ENCODE measurements around the gene KIF1C.

KIF1C gene

DNA sequence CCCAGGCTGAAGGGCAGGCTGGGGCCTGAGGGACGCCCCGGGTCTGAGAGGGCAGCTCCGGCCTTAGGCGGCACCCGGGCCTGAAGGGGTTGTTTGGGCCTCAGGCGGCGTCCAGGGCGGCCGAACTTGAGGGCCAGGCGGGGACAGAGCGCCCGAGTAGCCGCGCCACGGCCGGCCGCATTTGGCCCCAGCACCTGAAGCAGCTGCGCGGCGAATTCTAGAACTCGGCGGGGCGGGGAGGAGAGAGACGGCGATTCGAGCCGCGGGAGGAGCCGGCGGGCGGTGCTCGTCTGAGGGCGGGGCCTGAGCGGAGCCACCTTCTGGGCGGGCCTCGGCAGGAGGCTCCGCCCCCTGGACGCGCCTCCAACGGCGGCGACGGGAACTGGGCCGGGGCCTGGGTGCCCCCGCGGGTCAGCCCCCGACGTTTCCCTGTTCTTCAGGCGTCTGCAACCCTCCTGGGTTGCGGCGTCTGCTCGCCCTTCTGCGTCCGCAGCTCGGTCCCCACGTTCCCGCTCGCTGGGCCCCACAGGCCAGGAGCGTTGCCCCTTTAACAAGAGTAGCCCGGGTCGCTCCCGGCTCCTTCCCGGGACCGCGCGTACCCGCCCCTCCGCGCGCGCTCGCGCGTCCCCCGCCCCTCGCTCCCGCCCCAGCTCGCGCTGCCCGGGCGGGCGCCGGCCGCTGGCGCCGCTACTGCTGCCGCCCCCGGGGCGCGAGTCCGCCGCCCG is at the start of gene KIF1C, which contains the start of gene INCA1:
TSS of gene KIF1C (plus strand) at position 649 of the 725 bp plus-strand sequence. CDS start 2,297 bp downstream, outside the sequence.
TSS of gene INCA1 (minus strand) at position 221 of the 725 bp plus-strand sequence. CDS start 3,085 bp downstream, outside the sequence.
- DNase-seq (ENCODE audit: low read depth, low spot score): peak; percentile 95

DNA sequence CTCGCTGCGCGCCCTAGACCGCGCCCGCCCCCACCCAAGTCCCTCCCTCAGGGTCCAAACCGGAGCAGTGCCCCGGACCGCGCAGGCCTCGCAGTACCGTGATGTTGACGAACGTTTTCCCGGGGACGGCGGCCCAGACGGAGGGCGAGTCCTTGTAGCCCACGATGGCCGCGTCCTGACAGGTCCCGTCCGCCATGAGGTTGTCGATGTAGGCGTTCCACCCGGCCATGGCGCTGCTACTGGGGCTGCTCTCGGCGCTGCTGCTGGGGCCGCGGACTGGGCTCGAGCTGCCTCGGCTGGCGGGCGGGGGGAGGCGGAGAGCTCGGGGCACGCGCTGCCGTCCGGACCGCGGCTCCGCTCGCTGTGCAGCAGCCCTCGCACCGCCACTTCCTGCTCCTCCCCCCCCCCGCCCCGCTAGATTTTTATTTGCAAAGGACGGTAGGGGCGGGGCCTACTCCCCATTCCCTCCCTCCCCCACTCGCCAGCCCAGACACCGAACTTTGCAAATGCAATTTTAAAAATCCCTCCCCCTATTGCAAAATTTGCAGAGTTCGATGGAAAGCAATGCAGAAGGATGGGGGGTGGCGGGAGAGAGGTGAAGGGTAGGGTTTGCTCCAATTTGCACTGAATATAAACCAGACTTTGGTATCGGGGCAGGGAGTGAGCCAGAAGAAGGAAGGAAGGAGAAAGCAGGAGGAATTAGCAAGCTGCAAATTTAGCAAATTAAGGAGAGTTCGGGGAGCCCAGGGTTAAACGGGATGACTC is 49.4 kb upstream of the KIF1C start, which contains the start of gene PFN1:
TSS of gene PFN1 (minus strand) at position 365 of the 765 bp plus-strand sequence. CDS start at position 229, 136 bp downstream.
- DNase-seq (ENCODE audit: low read depth, low spot score): peak; percentile 82

DNA sequence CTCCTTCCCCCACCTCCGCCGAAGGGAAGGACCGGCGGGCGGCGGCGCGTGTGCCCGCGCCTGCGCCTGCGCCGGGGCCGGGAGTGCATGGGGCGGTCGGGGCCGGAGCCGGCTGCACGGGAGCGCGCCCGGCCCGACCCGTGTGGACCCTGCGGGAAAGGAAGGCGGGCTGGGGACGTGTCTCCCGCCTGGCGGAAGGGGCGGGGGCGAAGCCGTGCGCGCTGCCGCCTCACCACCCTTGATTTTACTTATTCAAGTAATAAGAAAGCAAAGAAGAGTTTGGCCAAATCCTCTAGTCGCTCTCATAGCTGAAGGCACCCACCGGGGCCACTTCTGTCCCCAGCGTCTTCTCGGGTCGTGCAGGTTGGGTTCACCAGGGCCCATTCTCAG is 48.8 kb upstream of the KIF1C start:
- peak; percentile 94 for DNase-seq (ENCODE audit: low read depth, low spot score)

DNA sequence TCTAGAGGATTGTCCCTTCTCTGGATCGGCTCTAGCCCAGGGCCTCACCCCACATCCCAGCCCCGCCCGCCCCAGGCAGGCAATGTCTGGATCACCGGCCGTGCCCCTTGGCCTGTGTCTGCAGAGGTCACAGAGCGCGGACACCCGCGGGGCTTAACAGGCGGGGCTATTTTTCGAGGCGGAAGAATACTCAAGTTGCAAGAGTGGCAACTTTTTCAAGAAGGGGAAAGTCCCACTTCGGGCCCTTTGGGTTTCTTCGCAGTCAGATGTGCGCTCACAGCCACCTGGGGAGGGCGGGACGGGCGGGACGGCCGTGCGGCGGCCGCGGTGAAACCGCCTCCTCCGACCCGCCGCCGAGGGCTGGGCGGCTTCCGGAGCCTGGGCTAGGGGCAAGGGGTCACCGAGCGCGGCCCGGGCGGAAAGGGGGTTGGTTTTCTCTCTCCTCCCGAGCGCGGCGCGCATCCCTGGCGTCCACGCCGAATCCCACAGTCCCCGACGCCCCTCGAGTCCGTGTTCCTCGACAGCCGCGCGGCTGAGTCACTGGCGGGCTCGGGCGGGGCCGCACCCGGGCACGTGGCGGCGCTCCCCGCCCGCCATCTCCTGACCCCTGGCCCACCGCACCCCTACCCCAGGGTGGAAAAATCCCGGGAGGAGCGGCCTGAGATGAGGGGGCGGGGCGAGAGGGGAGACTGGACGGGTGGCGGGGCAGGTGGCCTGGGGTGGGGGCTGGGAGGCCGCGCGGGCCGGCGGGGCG is 48.3 kb upstream of the KIF1C start:
- DNase-seq (ENCODE audit: low read depth, low spot score): peak; percentile 92

DNA sequence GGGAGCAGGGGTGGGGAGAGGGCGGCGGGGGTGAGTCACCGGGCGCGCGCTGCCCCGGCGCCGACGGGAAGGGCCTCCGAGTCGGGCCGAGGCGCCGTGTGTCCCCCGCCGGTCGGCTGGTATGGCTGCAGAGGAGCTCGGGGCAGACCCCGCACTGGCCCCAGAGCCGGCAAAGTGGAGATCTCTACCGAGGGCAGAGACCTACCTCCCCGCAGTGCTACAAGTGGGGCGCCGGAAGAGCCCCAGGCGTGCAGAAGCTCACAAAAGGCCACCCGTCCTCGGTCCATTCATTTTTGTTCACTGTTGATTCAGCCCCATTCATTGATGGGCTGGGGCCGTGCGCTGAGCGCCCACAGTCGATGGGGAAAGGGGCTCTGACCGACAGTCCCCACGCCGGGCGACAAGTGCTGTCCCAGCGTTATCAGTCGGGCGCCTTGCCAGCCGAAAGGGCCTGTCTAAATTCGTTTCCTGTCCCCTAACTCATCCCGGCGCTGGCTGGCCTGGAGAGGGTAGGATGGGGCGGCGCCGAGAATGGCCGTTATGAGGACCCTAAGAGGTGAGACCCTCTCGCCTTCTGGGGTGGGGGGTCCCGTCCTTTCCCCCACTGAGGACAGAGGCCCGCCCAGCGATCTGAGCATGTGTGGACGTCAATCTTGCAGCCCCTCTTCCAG is 47.5 kb upstream of the KIF1C start:
- peak; percentile 72 for DNase-seq (ENCODE audit: low read depth, low spot score)

DNA sequence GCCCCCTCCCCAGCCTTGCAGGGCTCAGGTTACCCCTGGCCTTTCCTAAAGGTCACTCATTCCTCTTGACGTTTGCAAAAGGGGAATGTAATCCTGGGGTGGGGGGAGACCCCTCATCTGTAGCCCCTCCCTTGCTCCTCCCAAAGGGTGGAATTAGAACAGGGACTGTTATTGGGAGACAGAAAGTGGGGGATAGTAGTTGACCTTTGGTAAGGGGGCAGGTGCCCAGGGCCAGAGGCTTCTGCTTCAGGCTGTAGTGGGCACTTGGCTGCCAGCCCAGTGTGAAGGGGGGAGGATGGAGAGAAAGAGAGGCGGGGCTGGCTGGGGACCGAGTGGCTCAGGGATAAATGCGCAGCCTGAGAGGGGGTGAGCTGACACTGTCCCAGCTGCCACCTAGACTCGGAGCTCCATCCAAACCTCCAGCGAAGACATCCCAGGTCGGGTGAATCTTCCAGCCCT is 47.0 kb upstream of the KIF1C start, which contains the start of gene ENO3:
TSS of gene ENO3 (plus strand) at position 374 of the 459 bp plus-strand sequence. CDS start 711 bp downstream, outside the sequence.
- DNase-seq (ENCODE audit: low read depth, low spot score): peak; percentile 36

DNA sequence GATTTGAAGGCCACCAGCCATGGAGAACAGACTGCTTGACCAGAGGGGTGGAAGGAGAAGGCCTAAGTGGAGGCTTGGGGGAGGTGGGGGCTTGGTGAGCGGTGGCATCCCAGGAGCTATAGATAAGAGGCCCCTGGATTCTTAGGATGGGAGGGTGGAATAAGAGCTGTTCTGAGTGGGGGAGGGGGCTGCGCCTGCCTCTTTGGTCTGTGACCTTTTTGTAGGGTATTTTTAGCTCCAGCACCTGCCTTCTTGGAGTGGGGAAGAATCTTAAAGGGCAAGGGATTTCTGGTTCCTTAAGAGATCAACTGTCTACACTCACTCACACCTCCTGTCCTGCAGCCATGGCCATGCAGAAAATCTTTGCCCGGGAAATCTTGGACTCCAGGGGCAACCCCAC is 46.3 kb upstream of the KIF1C start:
- peak; percentile 29 for DNase-seq (ENCODE audit: low read depth, low spot score)

DNA sequence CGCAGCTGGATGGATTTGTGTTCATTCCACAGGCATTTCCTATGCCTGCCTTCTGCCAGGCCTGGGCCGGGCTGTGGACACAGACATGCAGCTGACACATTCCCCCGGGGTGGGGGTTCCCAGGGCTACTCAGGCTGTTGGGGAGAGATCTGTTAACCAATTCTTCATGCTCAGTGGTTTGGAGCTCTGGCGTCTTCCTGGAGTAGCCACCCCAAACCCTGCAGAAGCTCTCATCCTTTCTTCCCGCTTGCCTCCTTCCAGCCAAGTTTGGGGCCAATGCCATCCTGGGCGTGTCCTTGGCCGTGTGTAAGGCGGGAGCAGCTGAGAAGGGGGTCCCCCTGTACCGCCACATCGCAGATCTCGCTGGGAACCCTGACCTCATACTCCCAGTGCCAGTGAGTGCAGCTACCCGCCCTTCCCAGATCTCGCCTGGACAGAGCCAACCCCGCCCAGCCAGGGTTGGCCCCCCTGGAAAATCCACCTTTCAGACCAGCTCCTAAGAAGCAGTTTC is 44.2 kb upstream of the KIF1C start:
- no peak for DNase-seq (ENCODE audit: low read depth, low spot score)

DNA sequence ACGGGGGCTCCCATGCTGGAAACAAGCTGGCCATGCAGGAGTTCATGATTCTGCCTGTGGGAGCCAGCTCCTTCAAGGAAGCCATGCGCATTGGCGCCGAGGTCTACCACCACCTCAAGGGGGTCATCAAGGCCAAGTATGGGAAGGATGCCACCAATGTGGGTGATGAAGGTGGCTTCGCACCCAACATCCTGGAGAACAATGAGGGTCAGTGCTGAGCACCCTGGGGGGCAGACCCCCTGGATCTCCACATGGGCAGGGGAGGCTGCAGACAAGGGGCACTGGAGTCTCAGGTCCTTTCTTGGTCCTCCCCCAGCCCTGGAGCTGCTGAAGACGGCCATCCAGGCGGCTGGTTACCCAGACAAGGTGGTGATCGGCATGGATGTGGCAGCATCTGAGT is 42.7 kb upstream of the KIF1C start:
- no peak for DNase-seq (ENCODE audit: low read depth, low spot score)

DNA sequence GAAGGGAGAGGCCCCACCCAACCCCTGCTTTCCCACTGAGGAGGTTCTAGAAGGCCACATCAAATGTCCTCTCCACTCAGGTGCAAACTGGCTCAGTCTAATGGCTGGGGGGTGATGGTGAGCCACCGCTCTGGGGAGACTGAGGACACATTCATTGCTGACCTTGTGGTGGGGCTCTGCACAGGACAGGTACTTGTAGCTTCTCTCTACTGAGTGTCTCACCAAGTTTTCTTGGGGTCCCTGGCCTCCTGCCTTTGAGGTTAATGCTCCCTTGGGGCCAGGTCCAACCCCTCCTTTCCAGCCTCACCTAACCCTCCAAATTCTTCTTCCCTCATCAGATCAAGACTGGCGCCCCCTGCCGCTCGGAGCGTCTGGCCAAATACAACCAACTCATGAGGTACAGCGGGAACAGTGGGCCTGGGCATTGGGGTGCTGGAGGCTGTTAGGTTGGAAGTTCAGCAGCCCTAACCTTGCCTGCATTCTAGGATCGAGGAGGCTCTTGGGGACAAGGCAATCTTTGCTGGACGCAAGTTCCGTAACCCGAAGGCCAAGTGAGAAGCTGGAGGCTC is 41.2 kb upstream of the KIF1C start:
- peak; percentile 41 for DNase-seq (ENCODE audit: low read depth, low spot score)

DNA sequence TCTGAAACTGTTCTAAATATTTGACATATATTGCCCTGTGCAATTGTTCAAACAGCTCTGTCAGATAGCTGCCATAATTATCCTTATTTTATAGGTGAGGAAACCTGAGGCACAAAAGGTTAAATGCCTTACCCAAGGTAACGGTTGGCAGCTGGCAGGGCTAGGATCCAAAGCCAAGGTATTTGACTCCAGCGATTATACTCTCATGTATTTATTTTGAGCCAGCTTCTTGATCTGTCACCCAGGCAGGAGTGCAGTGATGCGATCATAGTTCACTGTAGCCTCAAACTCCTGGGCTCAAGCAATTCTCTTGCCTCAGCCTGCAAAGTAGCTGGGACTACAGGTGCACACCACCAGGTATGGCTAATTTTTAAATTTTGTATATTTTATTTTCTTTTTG is 39.6 kb upstream of the KIF1C start:
- DNase-seq (ENCODE audit: low read depth, low spot score): no peak

DNA sequence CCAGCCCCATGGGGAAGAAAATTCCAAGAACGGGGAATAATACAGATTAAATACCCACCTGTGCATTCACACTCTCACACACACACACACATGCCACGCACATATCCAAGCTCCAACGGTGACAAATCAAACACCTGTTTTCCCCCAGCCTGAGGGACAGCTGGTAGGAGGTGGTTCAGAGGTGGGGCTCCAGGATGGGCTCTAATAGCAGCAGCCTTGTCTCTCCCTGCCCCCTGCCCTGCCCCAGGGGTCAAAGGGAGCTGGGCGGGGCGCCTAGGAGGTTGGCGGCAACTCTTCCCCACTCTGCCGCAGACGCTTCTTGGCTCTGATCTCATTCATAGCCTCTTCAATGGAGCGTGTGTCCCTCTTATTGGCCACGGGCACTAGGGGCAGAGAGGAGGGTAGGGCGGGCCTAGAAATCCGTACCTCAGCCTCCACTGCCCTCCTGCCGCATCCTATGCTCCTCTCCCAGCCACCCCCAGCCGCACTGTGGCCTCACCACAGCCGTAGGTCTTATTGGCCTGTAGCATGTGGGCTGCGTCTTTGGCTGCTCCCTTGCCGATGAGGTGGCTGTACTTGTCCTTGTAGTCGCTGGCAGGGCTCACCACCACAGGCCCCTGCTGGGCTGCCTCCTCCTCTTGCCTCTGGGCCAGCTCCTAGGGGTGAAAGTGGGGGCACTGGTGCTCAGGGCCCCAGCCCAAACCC is 38.3 kb upstream of the KIF1C start:
- DNase-seq (ENCODE audit: low read depth, low spot score): peak; percentile 47

DNA sequence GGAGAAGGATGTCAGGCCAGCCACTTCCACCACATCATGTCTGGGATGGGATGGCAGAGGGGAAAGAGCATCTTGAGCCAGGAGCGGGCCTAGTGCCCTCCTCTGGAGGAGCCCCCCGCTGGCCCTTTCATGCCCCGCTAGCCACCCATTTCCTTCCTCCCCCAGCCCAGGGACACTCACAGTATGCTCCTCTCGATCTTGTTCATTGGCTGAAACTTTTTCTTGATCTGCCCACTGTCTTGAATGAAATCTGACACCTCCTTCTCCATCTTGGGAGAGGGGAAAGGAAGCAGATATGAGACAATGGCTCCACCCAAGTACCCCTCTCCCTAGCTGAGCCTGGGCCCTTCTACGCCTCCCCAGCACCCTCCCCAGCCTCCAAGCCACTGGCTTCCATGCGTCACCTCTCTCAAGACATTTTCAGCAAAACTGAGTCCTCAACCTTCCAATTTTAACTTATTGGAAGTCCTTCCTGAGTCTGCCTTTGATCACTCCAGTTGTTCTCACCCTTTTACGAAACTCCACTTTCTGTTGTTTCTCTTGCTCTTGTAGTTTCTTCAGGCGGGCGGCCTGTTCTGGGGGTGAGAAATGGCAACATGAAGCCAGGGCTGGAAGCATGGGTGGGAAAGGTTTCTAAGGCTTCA is 37.3 kb upstream of the KIF1C start:
- DNase-seq (ENCODE audit: low read depth, low spot score): peak; percentile 32

DNA sequence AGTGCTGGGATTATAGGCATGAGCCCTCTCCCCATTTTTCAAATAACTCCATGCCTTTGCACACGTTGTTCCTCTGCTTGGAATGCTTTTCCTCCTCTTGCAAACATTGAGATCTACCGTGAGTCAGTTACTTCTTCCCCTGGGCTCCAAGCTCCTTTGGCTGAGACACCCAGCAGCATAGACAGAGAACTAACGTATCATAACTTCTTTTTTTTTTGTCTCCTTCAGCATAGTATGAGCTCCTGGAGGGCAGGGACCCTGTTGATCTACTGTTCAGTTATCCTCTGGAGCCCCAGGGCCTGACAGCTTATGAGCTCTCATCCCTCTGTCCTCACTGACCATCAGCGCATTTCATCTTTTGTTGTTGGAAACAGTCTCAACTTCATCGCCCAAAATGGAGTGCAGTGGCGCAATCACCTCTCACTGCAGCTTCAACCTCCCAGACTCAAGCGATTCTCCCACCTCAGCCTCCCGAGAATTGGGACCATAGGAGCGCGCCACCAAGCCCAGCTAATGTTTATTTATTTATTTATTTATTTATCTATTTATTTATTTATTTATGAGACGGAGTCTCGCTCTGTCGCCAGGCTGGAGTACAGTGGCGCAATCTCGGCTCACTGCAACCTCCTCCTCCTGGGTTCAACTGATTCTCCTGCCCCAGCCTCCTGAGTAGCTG is 32.3 kb upstream of the KIF1C start:
- DNase-seq (ENCODE audit: low read depth, low spot score): no peak

DNA sequence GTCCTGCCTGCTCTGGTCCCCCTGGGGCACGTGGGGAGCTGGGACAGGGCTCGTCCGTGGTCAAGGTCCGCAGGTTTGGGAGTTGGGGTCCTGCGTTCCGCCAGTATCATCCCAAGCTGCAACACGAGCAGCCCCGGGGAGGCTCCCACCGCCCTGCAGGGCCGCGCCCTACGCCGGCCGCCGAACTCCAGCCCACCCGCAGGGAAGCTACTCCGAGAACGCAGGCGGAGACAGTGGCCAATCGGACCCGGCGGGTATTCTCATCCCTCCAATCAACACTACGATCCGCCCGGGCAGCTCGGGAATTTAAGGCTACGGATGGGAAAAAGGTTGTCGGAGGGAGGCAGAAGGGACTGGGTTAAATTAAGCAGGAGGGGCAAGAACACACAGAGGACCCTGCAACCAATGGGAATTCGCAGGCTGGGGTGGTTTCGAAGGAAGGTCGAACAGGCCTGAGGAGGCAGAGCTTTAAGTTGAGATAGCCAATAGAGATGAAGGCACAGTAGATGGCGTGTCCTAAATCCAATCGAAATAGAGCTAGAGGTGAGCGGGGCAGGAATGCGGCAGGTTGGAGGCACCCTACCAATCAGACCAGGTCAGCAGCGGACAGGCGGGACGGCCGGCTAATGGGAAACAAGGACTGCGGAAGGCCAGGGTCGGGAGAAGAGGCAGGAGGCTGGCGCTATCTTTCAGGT is 30.8 kb upstream of the KIF1C start:
- DNase-seq (ENCODE audit: low read depth, low spot score): peak; percentile 100

DNA sequence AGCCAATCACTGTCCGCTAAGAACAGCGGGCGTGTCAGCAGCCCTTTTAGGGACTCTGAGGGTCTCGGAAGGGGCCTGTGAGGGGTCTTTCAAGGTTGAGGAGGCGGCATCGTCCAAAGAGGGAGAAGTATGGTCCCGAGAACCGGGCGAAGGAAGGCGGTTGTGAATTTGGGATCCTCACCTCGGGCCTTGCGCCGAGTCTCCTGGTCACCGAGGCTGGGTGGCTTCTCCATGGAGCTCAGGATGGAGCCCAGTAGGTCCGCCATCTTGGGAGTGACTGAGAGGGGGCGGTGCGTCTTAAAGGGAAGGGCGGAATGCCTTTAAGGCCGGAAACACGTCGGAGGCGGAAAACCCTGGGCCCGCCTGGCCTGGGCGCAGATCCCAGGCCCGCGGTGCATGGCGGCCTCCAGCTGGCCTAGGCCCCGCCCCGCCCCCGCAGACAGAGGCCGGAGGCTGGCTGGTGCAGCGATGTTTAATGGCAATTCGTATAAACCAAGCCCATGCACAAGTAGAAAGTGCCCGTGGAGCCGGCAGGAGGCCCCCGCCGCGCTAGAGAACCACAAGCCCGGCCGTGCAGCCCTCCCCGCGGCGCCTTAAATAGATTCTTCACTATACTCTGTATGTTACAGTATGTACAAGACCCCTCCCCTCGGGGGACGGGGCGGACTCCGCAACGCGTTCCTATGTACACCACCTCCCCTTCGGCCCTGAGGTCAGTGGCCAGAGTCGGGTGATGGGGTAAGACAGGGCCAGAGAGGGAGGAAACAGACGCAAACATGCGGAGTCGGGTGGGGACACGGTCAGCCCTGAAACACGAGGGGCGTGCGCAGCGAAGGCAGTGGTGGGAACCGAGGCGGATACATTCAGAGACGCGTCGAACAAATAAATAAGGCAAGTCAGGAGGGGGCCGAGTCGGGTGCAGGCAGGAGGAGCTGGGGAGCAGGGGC is 29.9 kb upstream of the KIF1C start, which contains the start of gene SPAG7:
TSS of gene SPAG7 (minus strand) at position 279 of the 947 bp plus-strand sequence. CDS start at position 266, 13 bp downstream.
- DNase-seq (ENCODE audit: low read depth, low spot score): peak; percentile 99

DNA sequence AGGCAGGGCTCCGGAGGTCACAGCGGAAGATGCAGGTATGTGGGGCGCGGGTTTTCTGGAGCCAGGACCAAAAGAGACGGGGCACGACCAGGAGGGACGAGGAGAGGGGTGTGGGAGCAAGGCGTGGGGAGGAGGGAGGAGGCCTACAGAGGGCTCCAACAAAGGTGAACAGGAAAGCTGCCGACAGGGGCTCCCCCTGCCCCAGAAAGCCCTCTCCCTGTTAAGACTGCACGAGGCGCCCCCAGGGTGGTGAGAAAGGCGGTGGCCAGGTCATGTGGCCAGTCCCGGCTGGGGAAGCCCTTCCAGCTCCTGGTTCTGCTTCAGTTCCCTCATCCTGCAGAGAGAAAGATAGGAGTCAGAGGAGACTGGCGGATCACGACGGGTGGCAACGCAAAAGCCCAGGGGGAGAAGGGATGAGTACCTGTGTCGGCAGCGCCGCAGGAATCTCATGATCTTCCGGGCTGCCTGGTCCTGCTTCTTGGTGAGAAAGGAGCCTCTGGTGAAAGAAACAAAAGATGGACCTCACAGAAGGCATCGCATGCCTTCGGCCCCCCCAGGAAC is 29.2 kb upstream of the KIF1C start:
- peak; percentile 68 for DNase-seq (ENCODE audit: low read depth, low spot score)
